A673 (cell line): Measurements from ENCODE around the gene CRISPLD2. TPM values are rescaled to one million over a fixed set of nuclear protein-coding genes. Genes with fewer than 3 reads are reported as not detected.

ENCODE experiments used
- BruUV-seq: library from RNA; stranded (reverse); fragments of 400-500 nt; replicated peaks from 2 replicates; lab custom pipeline; 2021; lab: Mats Ljungman, UMichigan
- CTCF ChIA-PET: fragments of 300-600 bp; sonication (Branson Sonifier 250); formaldehyde crosslinking; loops from one replicate; lab custom pipeline; 2022; ENCODE audit warnings: antibody characterized with exemption; lab: Charles Lee
- POLR2A ChIA-PET: fragments of 300-600 bp; sonication (Branson Sonifier 250); formaldehyde crosslinking; loops from one replicate; lab custom pipeline; 2022; ENCODE audit warnings: antibody characterized with exemption; ENCODE audit not compliant: low non-redundant PET; lab: Charles Lee
- DNase-seq: peaks from one replicate; pipeline ENCODE4 v3.0.0-alpha.2; 2015; ENCODE audit warnings: low spot score
- H3K27ac ChIP-seq: fragments of 200-600 bp; sonication (generic); 2 replicates; pipeline ENCODE4 v1.5.1; 2016; ENCODE audit warnings: mixed run types, low read depth, mild to moderate bottlenecking, mixed read lengths, antibody characterized with exemption, low read length; ENCODE audit not compliant: poor library complexity, severe bottlenecking
- H3K27me3 ChIP-seq: fragments of 200-600 bp; sonication (generic); replicated peaks from 2 replicates; pipeline ENCODE4 v1.6.1; 2017; ENCODE audit warnings: mixed run types, low read depth, mild to moderate bottlenecking, mixed read lengths, antibody characterized with exemption, low read length; ENCODE audit not compliant: insufficient read depth, poor library complexity
- H3K36me3 ChIP-seq: fragments of 200-600 bp; sonication (generic); 2 replicates; pipeline ENCODE4 v1.6.1; 2016; ENCODE audit warnings: mixed run types, mild to moderate bottlenecking, mixed read lengths, antibody characterized with exemption, low read length; ENCODE audit not compliant: insufficient read depth, poor library complexity, severe bottlenecking
- H3K4me1 ChIP-seq: fragments of 200-600 bp; sonication (generic); 2 replicates; pipeline ENCODE4 v1.6.1; 2017; ENCODE audit warnings: mixed run types, mild to moderate bottlenecking, mixed read lengths, antibody characterized with exemption, low read length; ENCODE audit not compliant: insufficient read depth, poor library complexity, severe bottlenecking
- H3K4me3 ChIP-seq: fragments of 200-600 bp; sonication (generic); 2 replicates; pipeline ENCODE4 v1.5.1; 2016; ENCODE audit warnings: low read depth, mixed run types, mild to moderate bottlenecking, mixed read lengths, low read length; ENCODE audit not compliant: poor library complexity, severe bottlenecking
- H3K9me3 ChIP-seq: fragments of 200-600 bp; sonication (generic); 2 replicates; pipeline ENCODE4 v1.6.1; 2016; ENCODE audit warnings: mixed run types, low read depth, mild to moderate bottlenecking, mixed read lengths, antibody characterized with exemption, low read length; ENCODE audit not compliant: poor library complexity, severe bottlenecking
- EZH2 ChIP-seq: fragments of 200-600 bp; sonication (generic); IDR thresholded peaks from 2 replicates; pipeline ENCODE4 v1.6.1; 2017; ENCODE audit warnings: borderline replicate concordance, low read depth, mild to moderate bottlenecking, mixed read lengths, antibody characterized with exemption, low read length; ENCODE audit not compliant: poor library complexity, severe bottlenecking
- intact Hi-C: fragments of 100-400 bp; cut with micrococcal nuclease; formaldehyde crosslinking; loops from one replicate; pipeline ENCODE4 v1.10.0; 2022; ENCODE audit not compliant: unreplicated experiment
- total RNA-seq: library from RNA; stranded (reverse); gene quantifications from 2 replicates; pipeline ENCODE4 v1.2.3, GENCODE V29; 2021
- TF ChIP-seq, protein P1 (sequence below): fragments of 300-800, 200-600 bp; sonication (generic); conservative IDR thresholded peaks from 2 replicates; pipeline ENCODE4 v1.5.1; 2017; ENCODE audit warnings: low read depth, mild to moderate bottlenecking, antibody characterized with exemption, low read length, moderate library complexity, mixed read lengths

Gene CRISPLD2
- total RNA-seq, 1 experiment from 2014 or later, result 0.32 TPM

DNA sequence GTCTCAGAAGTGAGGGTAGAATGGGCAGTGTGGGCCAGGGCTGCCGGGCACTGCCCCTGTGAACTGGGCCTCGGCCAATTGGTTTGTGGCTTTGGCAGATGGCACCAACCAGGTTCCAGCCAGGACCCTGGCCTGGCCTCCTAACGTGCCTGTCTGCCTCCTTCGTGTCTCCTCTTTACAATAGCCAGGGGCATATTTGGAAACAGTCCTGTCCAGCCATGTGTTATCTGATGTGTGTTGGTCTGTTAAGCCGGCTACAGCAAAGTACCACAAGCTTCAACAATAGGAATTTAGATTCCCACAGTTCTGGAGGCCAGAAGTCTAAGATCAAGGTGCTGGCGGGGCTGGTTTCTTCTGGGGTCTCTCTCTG lies 14.6 kb downstream of the CRISPLD2 start:
- H3K4me3 ChIP-seq, result no peak overlapping the region
- no peaks in the 10 kb centered on the region for H3K36me3 ChIP-seq
- no peaks in the 10 kb centered on the region for H3K4me1 ChIP-seq
- no peaks in the 10 kb centered on the region for H3K9me3 ChIP-seq
- no peak for DNase-seq
- TF ChIP-seq EZH2, result no peak
- TF ChIP-seq, protein P1, sequence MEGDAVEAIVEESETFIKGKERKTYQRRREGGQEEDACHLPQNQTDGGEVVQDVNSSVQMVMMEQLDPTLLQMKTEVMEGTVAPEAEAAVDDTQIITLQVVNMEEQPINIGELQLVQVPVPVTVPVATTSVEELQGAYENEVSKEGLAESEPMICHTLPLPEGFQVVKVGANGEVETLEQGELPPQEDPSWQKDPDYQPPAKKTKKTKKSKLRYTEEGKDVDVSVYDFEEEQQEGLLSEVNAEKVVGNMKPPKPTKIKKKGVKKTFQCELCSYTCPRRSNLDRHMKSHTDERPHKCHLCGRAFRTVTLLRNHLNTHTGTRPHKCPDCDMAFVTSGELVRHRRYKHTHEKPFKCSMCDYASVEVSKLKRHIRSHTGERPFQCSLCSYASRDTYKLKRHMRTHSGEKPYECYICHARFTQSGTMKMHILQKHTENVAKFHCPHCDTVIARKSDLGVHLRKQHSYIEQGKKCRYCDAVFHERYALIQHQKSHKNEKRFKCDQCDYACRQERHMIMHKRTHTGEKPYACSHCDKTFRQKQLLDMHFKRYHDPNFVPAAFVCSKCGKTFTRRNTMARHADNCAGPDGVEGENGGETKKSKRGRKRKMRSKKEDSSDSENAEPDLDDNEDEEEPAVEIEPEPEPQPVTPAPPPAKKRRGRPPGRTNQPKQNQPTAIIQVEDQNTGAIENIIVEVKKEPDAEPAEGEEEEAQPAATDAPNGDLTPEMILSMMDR, result no peak
- no peak overlapping the region for H3K27ac ChIP-seq
- no peaks in the 10 kb centered on the region for H3K27me3 ChIP-seq
- intact Hi-C loops, result no loop called here
- POLR2A ChIA-PET, result no interaction called here
- CTCF ChIA-PET, result no interaction called here
- BruUV-seq, result no TSS peak

DNA sequence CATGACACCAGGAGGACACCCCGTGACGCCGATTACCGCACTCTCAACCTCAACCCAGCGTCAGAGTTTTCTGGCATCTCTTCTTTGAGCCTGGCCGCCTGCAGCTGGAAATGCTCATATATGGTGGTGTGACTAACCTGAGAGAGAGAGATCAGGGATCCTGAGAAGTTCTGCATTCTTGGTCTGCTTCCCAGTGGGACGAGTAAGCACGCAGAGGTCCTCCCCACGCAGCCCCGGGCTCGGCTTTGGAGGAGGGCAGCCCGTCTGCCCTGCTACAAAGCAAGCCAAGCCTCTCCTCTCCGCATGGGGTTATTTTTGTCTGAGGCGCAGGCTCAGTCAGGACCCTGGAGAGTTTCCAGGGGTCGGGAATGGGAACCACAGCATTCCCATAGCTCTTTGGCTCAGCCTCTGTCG lies 16.5 kb downstream of the CRISPLD2 start:
- TF ChIP-seq, protein P1, result no peak
- TF ChIP-seq EZH2, result no peak
- no peaks in the 10 kb centered on the region for H3K27me3 ChIP-seq
- ChIA-PET CTCF (no interaction called here), POLR2A (no interaction called here)
- no peak overlapping the region for H3K4me3 ChIP-seq
- no peak overlapping the region for H3K27ac ChIP-seq
- H3K4me1 ChIP-seq, result no peaks in the 10 kb centered on the region
- peak; percentile 15 for DNase-seq
- intact Hi-C loops, result no loop called here
- BruUV-seq, result no TSS peak
- no peaks in the 10 kb centered on the region for H3K36me3 ChIP-seq
- H3K9me3 ChIP-seq, result no peaks in the 10 kb centered on the region

DNA sequence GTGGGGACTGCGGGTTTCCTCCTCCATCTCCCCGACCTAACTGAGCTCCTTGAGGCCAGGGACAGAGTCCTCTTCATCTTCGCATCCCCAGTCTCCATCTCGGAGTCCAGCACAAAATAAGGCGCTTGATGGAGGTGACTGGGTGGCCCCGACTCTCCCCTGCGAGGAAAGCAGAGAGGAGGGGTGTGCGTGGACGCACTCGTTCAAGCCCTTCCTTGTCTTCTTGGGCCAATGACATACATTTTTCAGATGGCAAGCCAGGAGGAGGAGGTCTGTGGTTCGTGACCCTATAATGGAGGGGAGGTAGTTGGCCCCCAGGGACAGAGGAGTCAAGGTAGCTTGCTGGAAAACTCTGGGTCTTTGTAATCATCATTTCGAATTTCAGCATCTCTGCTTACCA lies 17.2 kb downstream of the CRISPLD2 start:
- DNase-seq, result no peak
- H3K27ac ChIP-seq, result no peak overlapping the region
- H3K27me3 ChIP-seq, result no peaks in the 10 kb centered on the region
- H3K9me3 ChIP-seq, result no peaks in the 10 kb centered on the region
- ChIA-PET POLR2A (interaction anchor here (0.7 kb wide), 1 partner anchor 38 kb away, joined by 6 read pairs; no protein-coding TSS in a partner anchor), CTCF (no interaction called here)
- H3K4me1 ChIP-seq, result no peaks in the 10 kb centered on the region
- no peaks in the 10 kb centered on the region for H3K36me3 ChIP-seq
- H3K4me3 ChIP-seq, result no peak overlapping the region
- no TSS peak for BruUV-seq
- intact Hi-C loops, result no loop called here
- TF ChIP-seq, protein P1, result no peak
- no peak for TF ChIP-seq EZH2
